Measurements from ENCODE around the gene PRKAR2B. TPM values are rescaled to one million over a fixed set of nuclear protein-coding genes. Genes with fewer than 3 reads are reported as not detected.
"Not testable (repeated sequence)": the region's sequence is repeated elsewhere in the genome, so short reads cannot be mapped to it uniquely, and the experiment has no call there.

PRKAR2B gene
- total RNA-seq, 4 donors from 2014 or later = 3.0 to 28.1 (median 5.7) TPM

DNA sequence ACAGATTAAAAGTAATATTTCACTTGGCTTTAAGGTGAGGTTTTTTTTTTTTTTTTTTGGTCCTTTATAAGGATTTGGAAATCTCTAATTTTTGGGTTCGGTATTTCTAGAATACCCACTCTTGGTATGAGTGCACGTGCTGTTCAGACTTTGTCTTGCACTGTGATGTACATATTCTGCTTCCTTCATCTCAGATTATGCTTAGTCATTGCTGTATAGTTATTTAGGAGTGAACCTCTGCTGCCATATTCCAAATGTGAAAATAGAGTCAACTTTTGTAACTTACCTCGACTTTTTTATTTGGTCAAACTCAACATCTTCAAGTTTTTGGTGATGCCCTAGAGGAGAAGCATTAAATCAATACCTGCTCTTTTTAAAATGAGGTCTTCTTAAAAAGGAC, 84.2 kb downstream of the PRKAR2B start:
- DNase-seq = no peak
- Histone ChIP-seq H3K27ac (no peak overlapping the region), H3K4me3 (no peak overlapping the region), H3K9me3 (no peaks in the 10 kb centered on the region), H3K4me1 (peaks cover 0 to 3% (median 0%) of the 10 kb centered on the region in 4 donors), H3K36me3 (no peaks in the 10 kb centered on the region), H3K27me3 (no peaks in the 10 kb centered on the region)
- TF ChIP-seq, protein P1, sequence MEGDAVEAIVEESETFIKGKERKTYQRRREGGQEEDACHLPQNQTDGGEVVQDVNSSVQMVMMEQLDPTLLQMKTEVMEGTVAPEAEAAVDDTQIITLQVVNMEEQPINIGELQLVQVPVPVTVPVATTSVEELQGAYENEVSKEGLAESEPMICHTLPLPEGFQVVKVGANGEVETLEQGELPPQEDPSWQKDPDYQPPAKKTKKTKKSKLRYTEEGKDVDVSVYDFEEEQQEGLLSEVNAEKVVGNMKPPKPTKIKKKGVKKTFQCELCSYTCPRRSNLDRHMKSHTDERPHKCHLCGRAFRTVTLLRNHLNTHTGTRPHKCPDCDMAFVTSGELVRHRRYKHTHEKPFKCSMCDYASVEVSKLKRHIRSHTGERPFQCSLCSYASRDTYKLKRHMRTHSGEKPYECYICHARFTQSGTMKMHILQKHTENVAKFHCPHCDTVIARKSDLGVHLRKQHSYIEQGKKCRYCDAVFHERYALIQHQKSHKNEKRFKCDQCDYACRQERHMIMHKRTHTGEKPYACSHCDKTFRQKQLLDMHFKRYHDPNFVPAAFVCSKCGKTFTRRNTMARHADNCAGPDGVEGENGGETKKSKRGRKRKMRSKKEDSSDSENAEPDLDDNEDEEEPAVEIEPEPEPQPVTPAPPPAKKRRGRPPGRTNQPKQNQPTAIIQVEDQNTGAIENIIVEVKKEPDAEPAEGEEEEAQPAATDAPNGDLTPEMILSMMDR (IDR thresholded peaks at IDR 0.05) = no peak
- TF ChIP-seq POLR2A (IDR thresholded peaks at IDR 0.05) = no peak

DNA sequence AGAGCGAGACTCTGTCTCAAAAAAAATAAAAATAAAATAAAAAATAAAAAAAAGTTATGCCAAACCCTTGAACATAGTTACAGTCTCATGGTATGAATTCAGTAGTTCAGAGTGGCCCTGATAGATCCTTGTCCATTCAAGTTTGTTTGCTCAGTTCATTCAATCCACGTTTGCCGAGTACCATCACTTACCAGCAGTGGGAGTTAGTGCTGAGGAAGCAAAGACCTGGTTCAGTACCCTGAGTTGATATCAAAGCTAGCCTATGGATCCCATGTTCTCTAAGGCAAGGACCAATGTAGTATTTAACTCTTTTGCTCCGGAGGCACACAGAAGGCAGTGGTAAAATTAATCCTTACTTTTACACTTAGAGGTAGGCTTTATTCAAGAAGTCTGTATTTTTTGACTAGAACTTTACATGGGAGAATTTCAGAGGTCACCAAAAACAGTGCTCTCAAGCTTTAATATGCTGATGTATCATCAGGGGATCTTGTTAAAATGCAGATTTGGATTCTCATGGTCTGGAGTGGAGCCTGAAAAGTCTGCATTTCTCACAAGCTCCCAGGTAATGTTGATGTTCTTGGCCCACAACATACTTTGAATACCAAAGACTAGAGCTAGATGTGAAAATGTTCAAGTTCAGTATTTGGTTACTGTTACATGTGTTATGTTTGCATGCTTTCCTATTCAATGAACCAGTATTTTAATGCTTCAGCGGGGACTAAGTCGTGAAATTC, 86.1 kb downstream of the PRKAR2B start:
- no peak overlapping the region for H3K27ac ChIP-seq
- no peaks in the 10 kb centered on the region for H3K9me3 ChIP-seq
- peaks cover 0 to 3% (median 0%) of the 10 kb centered on the region in 4 donors for H3K4me1 ChIP-seq
- no peaks in the 10 kb centered on the region for H3K27me3 ChIP-seq
- H3K36me3 ChIP-seq = no peaks in the 10 kb centered on the region
- DNase-seq = no peak
- H3K4me3 ChIP-seq = no peak overlapping the region
- TF ChIP-seq POLR2A (IDR thresholded peaks at IDR 0.05) = no peak
- TF ChIP-seq, protein P1 (IDR thresholded peaks at IDR 0.05) = no peak

DNA sequence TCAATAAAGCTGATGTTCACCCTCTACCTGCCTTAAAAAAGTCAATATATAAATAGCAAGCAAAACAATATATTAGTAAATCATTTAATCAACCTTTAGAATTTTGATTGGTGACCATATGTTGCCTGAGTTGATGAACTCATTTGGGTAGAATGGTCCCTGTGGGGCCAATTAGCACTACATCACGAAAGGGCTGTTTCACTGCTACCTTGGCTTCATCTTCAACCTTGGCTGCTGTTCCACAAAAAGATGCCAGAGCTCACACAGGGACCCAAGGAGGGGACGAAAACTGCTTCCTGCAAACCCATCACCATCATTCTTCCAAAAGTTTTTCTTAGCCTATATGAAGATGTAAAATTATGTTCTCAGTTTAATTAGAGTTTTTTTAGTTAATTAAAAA, 88.9 kb downstream of the PRKAR2B start:
- Histone ChIP-seq H3K36me3 (no peaks in the 10 kb centered on the region), H3K27me3 (no peaks in the 10 kb centered on the region), H3K4me1 (no peaks in the 10 kb centered on the region), H3K27ac (no peak overlapping the region), H3K9me3 (no peaks in the 10 kb centered on the region), H3K4me3 (no peak overlapping the region)
- DNase-seq = no peak
- TF ChIP-seq, protein P1 (IDR thresholded peaks at IDR 0.05) = no peak
- no peak for TF ChIP-seq POLR2A (IDR thresholded peaks at IDR 0.05)

DNA sequence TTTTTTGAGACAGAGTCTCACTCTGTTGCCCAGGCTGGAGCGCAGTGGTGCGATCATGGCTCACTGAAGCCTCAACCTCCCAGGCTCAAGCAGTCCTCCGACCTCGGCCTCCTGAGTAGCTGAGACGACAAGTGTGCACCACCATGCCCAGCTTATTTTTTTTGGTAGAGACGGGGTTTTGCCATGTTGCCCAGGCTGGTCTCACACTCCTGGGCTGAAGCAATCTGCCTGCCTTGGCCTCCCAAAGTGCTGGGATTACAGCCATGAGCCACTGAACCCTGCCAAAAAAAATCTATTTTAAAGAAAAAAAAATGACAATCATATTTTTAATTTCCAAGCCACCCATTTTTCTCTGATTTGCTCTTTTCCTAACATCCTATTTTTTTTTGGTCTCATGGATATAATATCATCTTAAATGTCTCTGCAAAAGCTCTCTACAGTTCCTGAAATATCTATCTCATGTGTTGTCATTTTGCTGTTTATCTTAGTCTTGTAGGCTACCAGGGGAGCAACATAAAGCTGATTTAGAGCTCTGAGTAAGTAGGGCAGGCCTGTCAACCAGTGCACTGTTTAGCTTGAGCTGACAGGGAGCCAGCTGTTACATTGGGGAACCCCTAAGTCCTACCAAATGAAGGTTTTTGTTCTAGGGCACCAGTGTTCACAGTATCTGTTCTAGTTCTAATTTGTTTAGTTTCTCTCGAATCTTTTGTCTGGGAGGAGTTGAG, 94.4 kb downstream of the PRKAR2B start:
- no peak overlapping the region for H3K27ac ChIP-seq
- DNase-seq = no peak
- no peaks in the 10 kb centered on the region for H3K36me3 ChIP-seq
- no peak overlapping the region for H3K4me3 ChIP-seq
- no peaks in the 10 kb centered on the region for H3K9me3 ChIP-seq
- H3K27me3 ChIP-seq = no peaks in the 10 kb centered on the region
- no peaks in the 10 kb centered on the region for H3K4me1 ChIP-seq
- TF ChIP-seq, protein P1 (IDR thresholded peaks at IDR 0.05) = no peak
- TF ChIP-seq POLR2A (IDR thresholded peaks at IDR 0.05) = no peak

DNA sequence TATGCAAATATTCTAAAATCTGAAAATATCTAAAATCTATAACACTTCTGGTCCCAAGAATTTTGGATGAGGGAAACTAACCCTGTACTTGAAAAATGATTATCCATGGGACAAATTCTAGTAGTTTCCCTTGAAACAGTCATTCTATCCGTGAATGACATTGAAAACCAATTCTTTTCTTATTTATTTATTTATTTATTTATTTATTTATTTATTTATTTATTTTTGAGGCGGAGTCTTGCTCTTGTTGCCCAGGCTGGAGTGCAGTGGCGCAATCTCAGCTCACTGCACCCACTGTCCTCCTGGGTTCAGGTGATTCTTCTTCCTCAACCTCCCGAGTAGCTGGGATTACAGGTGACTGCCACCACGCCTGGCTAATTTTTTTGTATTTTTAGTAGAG, 99.4 kb downstream of the PRKAR2B start:
- not testable (repeated sequence) for H3K27ac ChIP-seq, H3K27me3 ChIP-seq

DNA sequence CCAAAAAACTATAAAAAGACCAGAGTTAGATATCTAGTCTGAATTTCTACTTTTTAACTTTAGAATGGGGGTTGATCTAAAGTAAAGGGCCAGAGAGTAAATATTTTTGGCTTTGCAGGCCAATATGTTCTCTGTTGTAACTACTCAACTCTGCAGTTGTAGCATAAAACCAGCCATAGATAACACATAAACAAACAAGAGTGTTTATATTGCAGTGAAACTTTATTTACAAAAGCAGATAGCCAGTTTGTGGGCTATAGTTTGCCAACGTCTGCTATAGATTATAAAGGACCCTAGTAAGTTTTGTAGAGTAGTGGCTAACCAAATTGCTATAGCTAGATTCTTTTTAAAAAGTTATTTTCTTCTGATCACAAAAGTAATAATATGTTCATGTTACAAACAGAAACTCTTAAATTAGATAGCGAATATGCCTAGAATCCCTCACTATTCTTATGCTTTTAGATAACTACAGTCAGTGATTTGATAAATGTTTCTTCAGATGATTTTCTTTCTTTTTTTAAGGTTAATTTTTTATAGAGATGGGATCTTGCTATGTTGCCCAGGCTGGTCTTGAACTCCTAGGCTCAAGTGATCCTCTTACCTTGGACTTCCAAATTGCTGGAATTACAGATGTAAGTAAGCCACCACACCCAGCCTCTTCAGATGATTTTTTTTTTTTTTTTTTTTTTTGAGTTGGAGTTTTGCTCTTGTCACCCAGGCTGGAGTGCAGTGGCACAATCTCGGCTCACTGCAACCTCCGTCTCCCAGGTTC, 100.7 kb downstream of the PRKAR2B start:
- no peaks in the 10 kb centered on the region for H3K27me3 ChIP-seq
- TF ChIP-seq POLR2A (IDR thresholded peaks at IDR 0.05) = no peak
- TF ChIP-seq, protein P1 (IDR thresholded peaks at IDR 0.05) = no peak

More for the DNA sequence above, 99.4 kb downstream of the PRKAR2B start:
- not testable (repeated sequence) for H3K4me3 ChIP-seq, H3K4me1 ChIP-seq, DNase-seq, H3K9me3 ChIP-seq, H3K36me3 ChIP-seq

More for the DNA sequence above, 100.7 kb downstream of the PRKAR2B start:
- Histone ChIP-seq H3K4me3 (no peak overlapping the region), H3K9me3 (no peaks in the 10 kb centered on the region), H3K27ac (no peak overlapping the region), H3K4me1 (no peaks in the 10 kb centered on the region), H3K36me3 (no peaks in the 10 kb centered on the region)
- no peak for DNase-seq

Data from Peyer's patch (tissue), 4 donors.